K562 (cell line): ENCODE data around the gene CACNA2D4. TPM values are rescaled to one million over a fixed set of nuclear protein-coding genes. Genes with fewer than 3 reads are reported as not detected.

ENCODE experiments used
- ATAC-seq: fragments of 200-7000 bp; cut with Tn5 transposase; 3 replicates; pipeline ENCODE4 v1.9.1; 2020; ENCODE audit warnings: moderate library complexity
- BruUV-seq: library from RNA; stranded (reverse); fragments of 400-500 nt; replicated peaks from 2 replicates; lab custom pipeline; 2021; lab: Mats Ljungman, UMichigan
- CTCF ChIA-PET: fragments of 300-600 bp; formaldehyde crosslinking; extraction: SDS; loops from one replicate; lab custom pipeline; 2021; ENCODE audit warnings: low intra/inter-chr PET ratio; lab: Yijun Ruan, JAX
- POLR2A ChIA-PET: fragments of 300-600, 350-650 bp; sonication (Branson Sonifier 250); formaldehyde crosslinking; extraction: SDS; loops from one replicate; lab custom pipeline; 2021; ENCODE audit warnings: antibody characterized with exemption, inconsistent platforms; lab: Yijun Ruan, JAX
- DNase-seq, 4 experiments: peaks; one replicate each; pipeline versions ENCODE4 v3.0.0 to v3.0.0-alpha.2; 2011 to 2018; ENCODE audit warnings: low spot score in 3 of 4, mixed read lengths in 3 of 4; ENCODE audit errors: extremely low read depth in 1 of 4
- FAIRE-seq: peaks from 2 replicates; lab custom pipeline; 2011; peaks lifted over from hg19 to GRCh38; lab: Jason Lieb, UNC
- H2AFZ ChIP-seq: 2 replicates; pipeline ENCODE4 v1.6.0; 2011; ENCODE audit warnings: low read depth, low read length, control low read depth, inconsistent platforms
- H3K27ac ChIP-seq: fragments of 200-600 bp; 3 replicates; pipeline ENCODE4 v1.8.0; 2011; ENCODE audit warnings: low read depth, mild to moderate bottlenecking, control low read depth, inconsistent platforms, low read length, moderate library complexity, mixed read lengths; ENCODE audit errors: extremely low read depth
- H3K27me3 ChIP-seq, 2 experiments: fragments of 300-600 bp in 1 of 2; 2 replicates in 1 of 2; 3 replicates in 1 of 2; pipeline versions ENCODE4 v1.6.0 to v1.8.0; 2011; ENCODE audit warnings: inconsistent platforms in 2 of 2, low read length in 2 of 2, mild to moderate bottlenecking in 1 of 2, mixed read lengths in 1 of 2, moderate library complexity in 1 of 2; ENCODE audit not compliant: control insufficient read depth in 2 of 2, insufficient read depth in 2 of 2
- H3K36me3 ChIP-seq: fragments of 300-600 bp; 3 replicates; pipeline ENCODE4 v1.8.0; 2011; ENCODE audit warnings: mild to moderate bottlenecking, low read length, inconsistent platforms; ENCODE audit not compliant: control insufficient read depth, insufficient read depth
- H3K4me1 ChIP-seq, 2 experiments: fragments of 200-600 bp in 1 of 2; replicated peaks in 1 of 2; 2 replicates in 1 of 2; 3 replicates in 1 of 2; pipeline versions ENCODE4 v1.5.1 to v1.8.0; 2011; ENCODE audit warnings: inconsistent platforms in 2 of 2, low read length in 2 of 2, mild to moderate bottlenecking in 1 of 2, mixed read lengths in 1 of 2, moderate library complexity in 1 of 2; ENCODE audit not compliant: control insufficient read depth in 2 of 2, insufficient read depth in 2 of 2
- H3K4me2 ChIP-seq: 2 replicates; pipeline ENCODE4 v1.6.1; 2011; ENCODE audit warnings: low read length, control low read depth, inconsistent platforms, mixed read lengths; ENCODE audit not compliant: insufficient read depth
- H3K4me3 ChIP-seq: fragments of 200-600 bp; sonication (generic), shearing (Covaris generic); 2 replicates; pipeline ENCODE4 v1.5.1; 2016; ENCODE audit warnings: control low read depth, inconsistent platforms
- H3K79me2 ChIP-seq: fragments of 200-600 bp; 3 replicates; pipeline ENCODE4 v1.8.0; 2011; ENCODE audit warnings: low read length, inconsistent platforms; ENCODE audit not compliant: control insufficient read depth, insufficient read depth
- H3K9ac ChIP-seq, 2 experiments: 2 replicates each; pipeline versions ENCODE4 v1.6.0 to v1.6.1; 2011; ENCODE audit warnings: low read depth in 2 of 2, low read length in 2 of 2, control low read depth in 1 of 2, inconsistent platforms in 1 of 2, mild to moderate bottlenecking in 1 of 2, mixed read lengths in 1 of 2; ENCODE audit not compliant: insufficient read depth in 1 of 2
- H3K9me1 ChIP-seq: one replicate; pipeline ENCODE4 v1.6.0; 2011; ENCODE audit warnings: inconsistent platforms, mild to moderate bottlenecking, low read length, moderate library complexity; ENCODE audit not compliant: control insufficient read depth, insufficient read depth
- H3K9me3 ChIP-seq: replicated peaks from 2 replicates; pipeline ENCODE4 v1.5.1; 2011; ENCODE audit warnings: low read depth, low read length, inconsistent platforms; ENCODE audit not compliant: control insufficient read depth, insufficient read depth
- H4K20me1 ChIP-seq: replicated peaks from 2 replicates; pipeline ENCODE4 v1.6.1; 2011; ENCODE audit warnings: low read length, inconsistent platforms, mixed read lengths; ENCODE audit not compliant: control insufficient read depth, insufficient read depth
- CEBPB ChIP-seq: fragments of 450-650 bp; IDR thresholded peaks from 2 replicates; pipeline ENCODE4 v1.6.1; 2016; ENCODE audit warnings: missing genetic modification characterization, missing compliant biosample characterization
- EWSR1 ChIP-seq: fragments of 450-650 bp; IDR thresholded peaks from 2 replicates; pipeline ENCODE4 v1.6.1; 2018; ENCODE audit warnings: borderline replicate concordance, mild to moderate bottlenecking, low read depth, moderate library complexity; ENCODE audit not compliant: partially characterized antibody
- FOXP1 ChIP-seq: sonication (generic); formaldehyde crosslinking; IDR thresholded peaks from 2 replicates; pipeline ENCODE4 v1.8.0; 2022; ENCODE audit warnings: mild to moderate bottlenecking, missing genetic modification reagents
- KLF1 ChIP-seq: fragments of 450-650 bp; IDR thresholded peaks from 2 replicates; pipeline ENCODE4 v1.6.1; 2016; ENCODE audit warnings: missing genetic modification characterization, missing compliant biosample characterization
- RFX5 ChIP-seq: IDR thresholded peaks from 2 replicates; pipeline ENCODE4 v1.6.1; 2011; ENCODE audit warnings: low read depth, mild to moderate bottlenecking, improper control_type of control experiment, low read length
- SREBF1 ChIP-seq: fragments of 150-350 bp; IDR thresholded peaks from 2 replicates; pipeline ENCODE4 v1.6.1; 2014; ENCODE audit warnings: antibody characterized with exemption, low read depth, low read length, borderline replicate concordance
- TCF7L2 ChIP-seq: fragments of 150-350 bp; IDR thresholded peaks from 2 replicates; pipeline ENCODE4 v1.6.1; 2016; ENCODE audit warnings: low read depth, mild to moderate bottlenecking, low read length, moderate library complexity
- TEAD2 ChIP-seq: fragments of 450-650 bp; IDR thresholded peaks from 2 replicates; pipeline ENCODE4 v1.6.1; 2016; ENCODE audit warnings: missing genetic modification characterization, control low read depth, missing compliant biosample characterization
- YY1 ChIP-seq, 3 experiments: IDR thresholded peaks; 2 replicates each; pipeline ENCODE4 v1.6.1; 2011; ENCODE audit warnings: low read length in 2 of 3, mild to moderate bottlenecking in 2 of 3, moderate library complexity in 2 of 3, borderline replicate concordance in 1 of 3, control low read depth in 1 of 3, low read depth in 1 of 3; ENCODE audit not compliant: insufficient read depth in 3 of 3, insufficient replicate concordance in 2 of 3, control insufficient read depth in 1 of 3, insufficient read length in 1 of 3; ENCODE audit errors: extremely low read depth in 1 of 3
- WGBS: fragments of 100-300 bp; shearing (Covaris generic); methylation state at CpG from one replicate; pipeline ENCODE4 v1.1.6; 2016; ENCODE audit warnings: low coverage, mixed read lengths; ENCODE audit not compliant: insufficient coverage; ENCODE audit errors: missing lambda C conversion rate; 5-methylcytosine and 5-hydroxymethylcytosine counted together
- in situ Hi-C: fragments of 300-500 bp; cut with MboI; formaldehyde crosslinking; loops from 4 replicates; pipeline ENCODE4 v1.15.0; 2018; ENCODE audit warnings: inconsistent platforms, mixed read lengths
- intact Hi-C: fragments of 100-400 bp; cut with micrococcal nuclease; formaldehyde crosslinking; loops from 2 replicates; pipeline ENCODE4 v1.14.2; 2022
- polyA plus RNA-seq, 8 experiments: library from polyadenylated mRNA; depleted of rRNA in 4 of 8; stranded (reverse) in 5 of 8; unstranded in 3 of 8; fragments of >200 nt; fragmentation: Nextera tagmentation in 2 of 8; fragmentation: Illumina TruSeq in 1 of 8; extraction: Ambion mirVana in 2 of 8; extraction: Trizol in 1 of 8; gene quantifications; 2 replicates each; pipeline versions ENCODE4 v1.2.1 to v1.2.3, GENCODE V29; 2011 to 2014; ENCODE audit warnings: inconsistent platforms in 1 of 8, missing spikeins in 1 of 8
- total RNA-seq, 7 experiments: library from RNA; depleted of rRNA in 6 of 7; stranded (reverse); fragments of >200 nt in 6 of 7; fragmentation: Illumina TruSeq in 2 of 7; extraction: Trizol in 2 of 7; gene quantifications; 2 replicates each; pipeline versions ENCODE4 v1.2.1 to v1.2.3, GENCODE V29; 2011 to 2021; ENCODE audit warnings: low replicate concordance in 1 of 7
- TF ChIP-seq, protein P1 (sequence below), 2 experiments: IDR thresholded peaks; 2 replicates each; pipeline ENCODE4 v1.6.1; 2011; ENCODE audit warnings: borderline replicate concordance in 1 of 2, control low read depth in 1 of 2, low read depth in 1 of 2, low read length in 1 of 2, mild to moderate bottlenecking in 1 of 2, mixed read lengths in 1 of 2, moderate library complexity in 1 of 2; ENCODE audit not compliant: insufficient read depth in 1 of 2, insufficient read length in 1 of 2, poor library complexity in 1 of 2, severe bottlenecking in 1 of 2; ENCODE audit errors: extremely low read depth in 1 of 2

Gene CACNA2D4
- total and polyA plus RNA-seq, 9 of the 15 experiments (the other 6 are each of a cell fraction or from before 2014, with no cell fraction given), result 0.04 to 0.69 (median 0.40) TPM; not detected in 3

DNA sequence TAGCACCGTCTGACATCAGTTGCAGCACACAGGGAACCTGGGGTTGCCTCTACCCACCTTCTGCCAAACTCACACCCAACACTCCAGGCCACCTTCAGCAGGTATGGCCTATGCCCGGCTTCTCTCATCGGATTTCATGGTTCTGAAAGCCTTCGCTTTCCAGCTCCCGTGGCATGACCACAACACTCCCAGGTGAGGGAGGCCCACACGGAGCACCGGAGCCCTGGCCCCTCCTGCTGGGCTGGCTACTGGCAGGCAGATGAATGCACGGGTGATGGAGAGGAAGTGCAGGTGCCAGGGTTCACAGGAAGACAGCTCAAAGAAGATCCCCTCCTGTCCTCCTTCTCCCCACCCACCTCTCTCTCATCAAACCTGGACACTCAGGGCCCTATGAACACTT is 37.2 kb downstream of the CACNA2D4 start (continued):
- TF ChIP-seq, protein P1, sequence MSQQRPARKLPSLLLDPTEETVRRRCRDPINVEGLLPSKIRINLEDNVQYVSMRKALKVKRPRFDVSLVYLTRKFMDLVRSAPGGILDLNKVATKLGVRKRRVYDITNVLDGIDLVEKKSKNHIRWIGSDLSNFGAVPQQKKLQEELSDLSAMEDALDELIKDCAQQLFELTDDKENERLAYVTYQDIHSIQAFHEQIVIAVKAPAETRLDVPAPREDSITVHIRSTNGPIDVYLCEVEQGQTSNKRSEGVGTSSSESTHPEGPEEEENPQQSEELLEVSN (IDR thresholded peaks at IDR 0.05; ENCODE audit: borderline replicate concordance in 1 of 2, extremely low read depth in 1 of 2, insufficient read depth in 1 of 2, insufficient read length in 1 of 2, low read depth in 1 of 2, low read length in 1 of 2, poor library complexity in 1 of 2, severe bottlenecking in 1 of 2), result no peak
- no peak for TF ChIP-seq TCF7L2

DNA sequence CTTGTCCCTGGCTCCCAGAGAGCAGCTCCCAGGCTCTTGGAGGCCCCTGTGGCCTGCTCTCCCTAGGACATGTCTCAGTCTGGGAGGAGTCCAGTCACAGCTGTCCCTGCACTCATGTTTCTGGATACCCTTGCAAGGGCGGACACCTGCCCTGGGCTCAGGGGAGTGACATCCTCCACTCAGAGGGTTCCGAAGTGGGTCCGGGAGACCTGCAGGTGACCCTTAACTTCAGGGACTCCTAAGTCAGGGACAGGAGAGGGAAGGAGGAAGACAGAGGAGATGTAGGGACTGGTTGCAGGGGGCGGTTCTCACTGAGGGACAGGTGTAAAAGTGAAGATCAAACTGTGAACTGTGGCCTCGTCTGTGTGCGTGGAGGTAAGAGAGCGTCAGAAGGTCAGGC is 37.6 kb downstream of the CACNA2D4 start:
- Histone ChIP-seq H3K79me2 (no peaks in the 10 kb centered on the region), H3K27me3 (peaks cover 0 to 30% of the 10 kb centered on the region in 2 experiments; a peak in 2 of 5 replicates), H3K4me2 (no peak overlapping the region), H3K9me3 (no peaks in the 10 kb centered on the region), H2AFZ (peak overlapping the region; percentile 63; the same call in 1 of the 2 replicates), H3K4me3 (no peak overlapping the region), H4K20me1 (no peaks in the 10 kb centered on the region), H3K4me1 (peaks cover 8 to 12% of the 10 kb centered on the region in 2 experiments; a peak in 4 of 5 replicates), H3K36me3 (no peaks in the 10 kb centered on the region), H3K27ac (no peak overlapping the region), H3K9me1 (no peaks in the 10 kb centered on the region), H3K9ac (no peak overlapping the region)
- in situ Hi-C loops, result no loop called here
- no peak for ATAC-seq
- ChIA-PET CTCF (no interaction called here), POLR2A (interaction anchor here (0.7 to 1.6 kb wide), 3 partner anchors 11 to 190 kb away, joined by 3 to 5 read pairs (median 3); partner anchors contain the start of gene ADIPOR2)
- no peak for DNase-seq
- FAIRE-seq, result no peak
- WGBS, result 93% methylated on average over 4 of the region's 7 CpGs
- intact Hi-C loops, result no loop called here
- BruUV-seq, result no TSS peak
- TF ChIP-seq FOXP1 (CRISPR knock-in tag) (no peak), RFX5 (no peak), EWSR1 (no peak), CEBPB (no peak), YY1 (IDR thresholded peaks at IDR 0.05; ENCODE audit: borderline replicate concordance in 1 of 3, control insufficient read depth in 1 of 3, extremely low read depth in 1 of 3, insufficient read depth in 3 of 3, insufficient read length in 1 of 3, insufficient replicate concordance in 2 of 3, low read depth in 1 of 3, low read length in 2 of 3) (no peak), TEAD2 (tag) (no peak), KLF1 (tag) (no peak), SREBF1 (no peak)
